ENCODE data around the gene GPX4. TPM values are rescaled to one million over a fixed set of nuclear protein-coding genes. Genes with fewer than 3 reads are reported as not detected.

The GPX4 gene
- total and polyA plus RNA-seq, 2 of the 13 experiments (the other 11 are each of a cell fraction or from before 2014, with no cell fraction given): 535 to 613 TPM

- peak in 1 of 2 experiments; percentile 63; a peak in 1 of 4 replicates for TF ChIP-seq ATF4 (CRISPR knock-in tag; IDR thresholded peaks at IDR 0.05)
- no peak for TF ChIP-seq ZNF766 (CRISPR knock-in tag; IDR thresholded peaks at IDR 0.05; ENCODE audit: borderline replicate concordance)
- TF ChIP-seq, protein P1, sequence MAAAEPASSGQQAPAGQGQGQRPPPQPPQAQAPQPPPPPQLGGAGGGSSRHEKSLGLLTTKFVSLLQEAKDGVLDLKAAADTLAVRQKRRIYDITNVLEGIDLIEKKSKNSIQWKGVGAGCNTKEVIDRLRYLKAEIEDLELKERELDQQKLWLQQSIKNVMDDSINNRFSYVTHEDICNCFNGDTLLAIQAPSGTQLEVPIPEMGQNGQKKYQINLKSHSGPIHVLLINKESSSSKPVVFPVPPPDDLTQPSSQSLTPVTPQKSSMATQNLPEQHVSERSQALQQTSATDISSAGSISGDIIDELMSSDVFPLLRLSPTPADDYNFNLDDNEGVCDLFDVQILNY (CRISPR knock-in tag; conservative IDR thresholded peaks at IDR 0.05): no peak
- TF ChIP-seq PHF21A (CRISPR knock-in tag; IDR thresholded peaks at IDR 0.05): peak; percentile 14; the same call in 1 of the 2 replicates
- TF ChIP-seq DR1 (CRISPR knock-in tag; IDR thresholded peaks at IDR 0.05): no peak
- no peak for TF ChIP-seq PTBP1 (IDR thresholded peaks at IDR 0.05; ENCODE audit: low read depth, low read length, poor library complexity, severe bottlenecking)
- TF ChIP-seq TAF15 (IDR thresholded peaks at IDR 0.05; ENCODE audit: low read depth, low read length, poor library complexity, severe bottlenecking): no peak
- TF ChIP-seq ZNF891 (CRISPR knock-in tag; IDR thresholded peaks at IDR 0.05): peak; percentile 48; the same call in 1 of the 2 replicates
- TF ChIP-seq, protein P2, sequence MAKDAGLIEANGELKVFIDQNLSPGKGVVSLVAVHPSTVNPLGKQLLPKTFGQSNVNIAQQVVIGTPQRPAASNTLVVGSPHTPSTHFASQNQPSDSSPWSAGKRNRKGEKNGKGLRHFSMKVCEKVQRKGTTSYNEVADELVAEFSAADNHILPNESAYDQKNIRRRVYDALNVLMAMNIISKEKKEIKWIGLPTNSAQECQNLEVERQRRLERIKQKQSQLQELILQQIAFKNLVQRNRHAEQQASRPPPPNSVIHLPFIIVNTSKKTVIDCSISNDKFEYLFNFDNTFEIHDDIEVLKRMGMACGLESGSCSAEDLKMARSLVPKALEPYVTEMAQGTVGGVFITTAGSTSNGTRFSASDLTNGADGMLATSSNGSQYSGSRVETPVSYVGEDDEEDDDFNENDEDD (CRISPR knock-in tag; IDR thresholded peaks at IDR 0.05; ENCODE audit: borderline replicate concordance): peak; percentile 16; the same call in 1 of the 2 replicates
- no peak for TF ChIP-seq EZH2 (conservative IDR thresholded peaks at IDR 0.05; ENCODE audit: low read depth, low read length)
- peak; percentile 60; the same call in 1 of the 2 replicates for TF ChIP-seq FOXK1 (CRISPR knock-in tag; IDR thresholded peaks at IDR 0.05; ENCODE audit: borderline replicate concordance, low read depth)
- TF ChIP-seq ZFAT (CRISPR knock-in tag; conservative IDR thresholded peaks at IDR 0.05): no peak
- no peak for TF ChIP-seq ZNF775 (CRISPR knock-in tag; IDR thresholded peaks at IDR 0.05; ENCODE audit: borderline replicate concordance)
- TF ChIP-seq ZNF496 (CRISPR knock-in tag; IDR thresholded peaks at IDR 0.05; ENCODE audit: insufficient replicate concordance): no peak
- TF ChIP-seq ZNF326 (CRISPR knock-in tag; IDR thresholded peaks at IDR 0.05; ENCODE audit: borderline replicate concordance): no peak
- no peak for TF ChIP-seq ZNF513 (CRISPR knock-in tag; conservative IDR thresholded peaks at IDR 0.05)
- no peak for TF ChIP-seq ZSCAN21 (CRISPR knock-in tag; IDR thresholded peaks at IDR 0.05; ENCODE audit: borderline replicate concordance)
- no peak for TF ChIP-seq ZHX1 (CRISPR knock-in tag; IDR thresholded peaks at IDR 0.05; ENCODE audit: low read depth)
- TF ChIP-seq, protein P3, sequence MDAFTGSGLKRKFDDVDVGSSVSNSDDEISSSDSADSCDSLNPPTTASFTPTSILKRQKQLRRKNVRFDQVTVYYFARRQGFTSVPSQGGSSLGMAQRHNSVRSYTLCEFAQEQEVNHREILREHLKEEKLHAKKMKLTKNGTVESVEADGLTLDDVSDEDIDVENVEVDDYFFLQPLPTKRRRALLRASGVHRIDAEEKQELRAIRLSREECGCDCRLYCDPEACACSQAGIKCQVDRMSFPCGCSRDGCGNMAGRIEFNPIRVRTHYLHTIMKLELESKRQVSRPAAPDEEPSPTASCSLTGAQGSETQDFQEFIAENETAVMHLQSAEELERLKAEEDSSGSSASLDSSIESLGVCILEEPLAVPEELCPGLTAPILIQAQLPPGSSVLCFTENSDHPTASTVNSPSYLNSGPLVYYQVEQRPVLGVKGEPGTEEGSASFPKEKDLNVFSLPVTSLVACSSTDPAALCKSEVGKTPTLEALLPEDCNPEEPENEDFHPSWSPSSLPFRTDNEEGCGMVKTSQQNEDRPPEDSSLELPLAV (CRISPR knock-in tag; conservative IDR thresholded peaks at IDR 0.05; ENCODE audit: low read depth): no peak
- no peak for TF ChIP-seq ZBTB21 (CRISPR knock-in tag; IDR thresholded peaks at IDR 0.05)
- 0 out of 2 replicates have a peak, but pooled peaks have one; percentile 4 for TF ChIP-seq POGZ (CRISPR knock-in tag; IDR thresholded peaks at IDR 0.05)
Observed at GRCh38 chr19:1097810-1098176, 6.0 kb upstream of the GPX4 start (continued).
